Measurements from ENCODE around the gene ZNF428.
"Not testable (repeated sequence)": the region's sequence is repeated elsewhere in the genome, so short reads cannot be mapped to it uniquely, and the experiment has no call there.

The ZNF428 gene

GRCh38 chr19:43591904-43592772 lies 27.3 kb downstream of the ZNF428 start:
- DNase-seq, result no peak

DNA sequence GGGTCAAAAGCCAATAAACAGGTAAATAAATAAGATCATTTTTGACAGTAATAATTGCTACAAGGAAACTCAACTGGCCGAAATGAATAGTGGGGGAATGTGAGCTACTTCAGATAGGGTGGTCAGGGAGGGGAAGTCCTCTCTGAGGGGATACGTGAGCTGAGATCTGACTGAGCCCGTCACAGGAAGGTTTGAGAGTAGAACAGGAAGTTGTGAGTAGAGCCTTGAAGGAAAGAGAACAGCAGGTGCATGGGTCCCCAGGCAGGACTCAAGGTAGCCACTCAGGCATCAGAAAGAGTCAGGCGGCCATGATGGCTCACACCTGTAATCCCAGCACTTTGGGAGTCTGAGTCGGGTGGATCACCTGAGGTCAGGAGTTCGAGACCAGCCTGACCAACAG lies 29.8 kb downstream of the ZNF428 start:
- DNase-seq, result no peak

DNA sequence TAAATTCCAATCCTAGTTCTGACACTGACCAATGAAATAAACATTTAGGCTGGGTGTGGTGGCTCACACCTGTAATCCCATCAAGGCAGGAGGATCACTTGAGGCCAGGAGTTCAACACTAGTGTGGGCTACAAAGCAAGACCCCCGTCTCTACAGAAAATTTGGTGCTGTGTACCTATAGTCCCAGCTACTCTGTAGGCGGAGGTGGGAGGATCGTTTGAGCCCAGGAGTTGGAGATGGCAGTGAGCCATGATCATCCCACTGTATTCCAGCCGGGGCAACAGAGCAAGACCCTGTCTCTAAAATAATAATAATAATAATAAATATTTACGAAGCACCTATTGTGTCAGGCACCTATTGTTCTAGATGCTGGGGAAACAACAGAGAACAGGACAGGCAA lies 30.2 kb downstream of the ZNF428 start:
- no peak for DNase-seq

GRCh38 chr19:43587029-43587428 lies 32.4 kb downstream of the ZNF428 start:
- not testable (repeated sequence) for DNase-seq

- DNase-seq, result no peak
These were observed 33.1 kb downstream of the ZNF428 start for GRCh38 chr19:43586346-43586745.

DNA sequence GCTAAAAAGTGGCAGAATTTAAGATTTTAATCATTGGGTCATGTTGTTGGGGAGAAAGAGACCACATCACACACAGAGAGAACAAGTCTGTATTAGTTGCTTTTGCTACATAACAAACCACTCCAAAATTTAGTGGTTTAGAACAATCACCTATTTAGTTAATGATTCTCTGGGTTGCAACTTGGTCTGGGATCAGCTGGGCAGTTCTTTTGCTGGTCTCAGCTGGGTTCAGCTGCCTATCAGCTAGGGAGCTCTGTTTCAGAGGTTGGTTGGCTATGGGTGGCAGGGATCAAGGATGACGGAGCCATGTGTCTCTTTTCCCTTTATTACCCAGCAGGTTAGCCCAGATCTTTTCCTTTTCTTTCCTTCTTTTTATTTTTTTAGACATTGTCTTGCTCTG lies 34.9 kb downstream of the ZNF428 start:
- DNase-seq, result no peak

DNA sequence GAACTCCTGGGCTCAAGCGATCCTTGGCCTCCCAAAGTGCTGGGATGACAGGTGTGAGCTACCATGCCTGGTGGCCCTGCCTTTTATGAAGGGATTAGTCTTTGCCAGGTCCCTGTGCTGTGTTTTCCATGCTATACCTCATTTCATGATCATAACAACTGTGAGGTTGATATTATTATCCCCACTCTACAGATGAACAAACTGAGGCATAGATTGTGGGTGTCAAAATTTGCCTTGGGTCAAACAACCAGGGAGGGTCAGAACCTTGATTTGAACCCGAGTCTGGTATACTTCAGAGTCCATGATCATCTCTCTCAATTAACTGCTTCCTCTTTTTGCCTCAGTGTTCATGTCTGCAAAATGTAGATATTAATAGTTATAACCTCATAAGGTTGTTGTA lies 36.9 kb downstream of the ZNF428 start:
- no peak for DNase-seq

- DNase-seq, result no peak
These were observed 38.0 kb downstream of the ZNF428 start for GRCh38 chr19:43581467-43581866.

- DNase-seq, result no peak
These were observed 40.6 kb downstream of the ZNF428 start for GRCh38 chr19:43578787-43579186.

DNA sequence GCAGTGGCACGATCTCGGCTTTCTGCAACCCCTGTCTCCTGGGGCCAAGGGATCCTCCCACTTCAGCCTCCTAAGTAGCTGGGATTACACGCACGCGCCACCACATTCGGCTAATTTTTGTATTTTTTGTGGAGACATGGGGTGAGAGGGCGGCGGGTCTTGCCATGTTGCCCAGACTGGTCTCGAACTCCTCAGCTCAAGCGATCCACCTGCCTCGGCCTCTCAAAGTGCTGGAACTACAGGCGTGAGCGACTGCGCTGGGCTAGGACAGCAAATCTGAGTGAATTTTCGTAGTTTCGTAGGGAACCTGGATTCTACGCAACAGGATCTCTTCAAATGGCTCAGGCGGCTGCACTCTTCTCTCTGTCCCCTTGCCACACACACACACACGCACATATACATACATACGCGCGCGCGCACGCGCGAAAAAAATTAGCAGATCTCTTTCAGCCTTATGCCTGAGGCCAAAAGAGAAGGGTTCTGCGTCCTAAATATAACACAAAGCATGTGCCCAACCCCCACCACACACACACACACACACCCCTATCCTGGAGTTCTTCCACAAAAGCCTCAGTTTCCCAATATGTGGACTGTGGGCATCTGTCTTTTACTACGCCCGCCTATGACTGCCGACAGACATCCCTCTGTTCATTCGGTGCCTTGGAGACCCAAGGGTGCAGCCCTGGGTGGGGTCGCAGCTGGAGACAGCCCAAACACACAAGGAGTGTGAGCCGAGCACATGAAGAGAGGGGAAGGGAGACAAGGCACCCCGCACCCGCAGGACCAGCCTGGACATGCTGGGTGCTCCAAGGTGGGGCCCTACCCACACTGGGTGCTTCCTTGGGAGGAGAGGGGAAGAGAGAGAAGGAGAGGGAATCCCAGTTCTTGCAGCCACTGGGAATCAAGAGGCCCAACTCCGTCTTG lies 43.2 kb downstream of the ZNF428 start:
- no peak for DNase-seq

- DNase-seq, result peak; percentile 95 to 99 (median 97)
These were observed 44.1 kb downstream of the ZNF428 start, which contains the start of the genes PINLYP and XRCC1 for GRCh38 chr19:43575156-43575950. TSS of gene PINLYP (plus strand) at chr19:43575801. CDS start at chr19:43577192, 1,391 bp downstream. TSS of gene XRCC1 (minus strand) at chr19:43575527. CDS start at chr19:43575458, 69 bp downstream.

DNA sequence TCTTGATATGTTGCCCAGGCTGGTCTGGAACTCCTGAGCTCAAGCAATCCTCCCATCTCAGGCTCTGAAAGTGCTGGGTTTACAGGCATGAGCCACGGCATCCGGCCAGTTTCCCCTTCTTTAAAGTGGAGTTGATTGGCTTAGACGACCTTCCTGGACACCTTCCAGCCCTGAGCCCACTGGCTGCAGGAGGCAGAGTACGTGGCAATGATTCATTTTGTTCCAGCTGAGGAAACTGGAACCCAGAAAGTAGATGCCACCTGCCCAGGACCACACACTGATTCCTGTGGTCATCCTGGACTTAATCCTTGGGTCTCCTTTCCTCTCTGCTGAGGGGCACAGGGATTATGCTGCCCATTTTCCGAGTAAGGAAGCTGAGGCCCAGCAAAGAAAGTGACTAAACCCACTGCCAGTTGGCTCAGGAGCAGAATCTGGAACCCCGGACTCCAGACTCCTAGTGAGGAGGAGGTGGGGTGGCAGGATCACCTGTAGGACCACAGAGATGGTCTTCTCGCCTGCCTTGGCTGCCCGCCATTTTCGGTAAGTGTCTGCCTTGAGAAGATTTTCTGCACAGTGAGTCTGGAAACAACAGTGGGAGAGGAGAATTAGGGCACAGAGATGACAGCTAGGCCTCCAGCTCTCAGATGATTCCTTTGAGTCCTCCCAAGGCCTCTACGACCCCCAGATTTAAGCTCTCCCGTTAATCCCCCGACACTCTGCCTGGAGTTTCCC lies 44.8 kb downstream of the ZNF428 start:
- no peak for DNase-seq

DNA sequence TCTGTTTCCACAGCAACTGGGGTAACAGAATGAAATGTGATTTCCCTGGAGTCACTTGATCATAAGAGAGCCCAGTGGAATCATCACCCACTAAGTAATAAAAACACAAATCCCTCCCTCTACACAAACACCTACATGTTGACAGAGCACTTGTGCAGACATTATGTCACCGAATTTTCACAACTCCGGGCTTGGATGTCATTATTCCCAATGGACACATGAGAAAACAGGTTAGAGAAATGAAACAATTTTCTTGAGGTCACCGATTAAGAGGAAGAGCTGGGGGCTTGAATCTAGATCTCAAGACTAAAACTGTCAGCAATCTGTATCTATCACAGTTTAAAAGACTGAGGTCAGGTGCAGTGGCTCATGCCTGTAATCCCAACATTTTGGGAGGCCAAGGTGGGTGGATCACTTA lies 47.2 kb downstream of the ZNF428 start:
- DNase-seq, result no peak

GRCh38 chr19:43570174-43570791 lies 49.1 kb downstream of the ZNF428 start:
- DNase-seq, result no peak

DNA sequence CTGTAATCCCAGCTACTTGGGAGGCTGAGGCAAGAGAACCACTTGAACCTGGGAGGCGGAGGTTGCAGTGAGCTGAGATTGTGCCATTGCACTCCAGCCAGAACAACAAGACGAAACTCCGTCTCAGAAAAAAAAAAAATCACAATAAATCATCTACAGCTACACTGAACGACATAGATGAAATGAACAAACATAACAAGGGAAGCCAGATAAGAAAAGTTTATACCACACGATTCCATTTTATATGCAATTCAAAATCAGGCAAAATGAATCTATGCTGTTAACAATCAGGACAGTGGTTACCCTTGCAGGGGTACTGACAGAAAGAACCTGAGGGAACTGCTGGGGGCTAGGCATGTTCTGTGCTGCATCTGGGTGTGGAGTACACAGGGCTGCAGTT lies 49.8 kb downstream of the ZNF428 start:
- no peak for DNase-seq

DNA sequence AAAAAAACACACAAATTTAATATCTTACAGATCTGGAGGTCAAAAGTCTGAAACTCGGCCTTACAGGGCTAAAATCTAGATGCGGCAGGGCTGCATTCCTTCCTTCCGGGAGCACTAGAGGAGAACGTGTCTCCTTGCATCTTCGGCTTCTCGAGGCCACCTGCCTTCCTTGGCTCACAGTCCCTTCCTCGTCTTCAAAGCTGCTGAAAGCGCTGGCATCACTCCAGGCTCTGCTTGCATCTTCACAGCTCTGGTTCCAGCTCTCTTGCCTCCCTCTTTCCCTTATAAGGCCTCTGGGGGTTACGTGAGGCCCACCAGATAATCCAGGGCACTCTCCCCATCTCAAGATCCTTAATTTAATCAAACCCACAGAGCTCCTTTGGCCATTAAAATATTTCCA lies 54.6 kb downstream of the ZNF428 start:
- no peak for DNase-seq

DNA sequence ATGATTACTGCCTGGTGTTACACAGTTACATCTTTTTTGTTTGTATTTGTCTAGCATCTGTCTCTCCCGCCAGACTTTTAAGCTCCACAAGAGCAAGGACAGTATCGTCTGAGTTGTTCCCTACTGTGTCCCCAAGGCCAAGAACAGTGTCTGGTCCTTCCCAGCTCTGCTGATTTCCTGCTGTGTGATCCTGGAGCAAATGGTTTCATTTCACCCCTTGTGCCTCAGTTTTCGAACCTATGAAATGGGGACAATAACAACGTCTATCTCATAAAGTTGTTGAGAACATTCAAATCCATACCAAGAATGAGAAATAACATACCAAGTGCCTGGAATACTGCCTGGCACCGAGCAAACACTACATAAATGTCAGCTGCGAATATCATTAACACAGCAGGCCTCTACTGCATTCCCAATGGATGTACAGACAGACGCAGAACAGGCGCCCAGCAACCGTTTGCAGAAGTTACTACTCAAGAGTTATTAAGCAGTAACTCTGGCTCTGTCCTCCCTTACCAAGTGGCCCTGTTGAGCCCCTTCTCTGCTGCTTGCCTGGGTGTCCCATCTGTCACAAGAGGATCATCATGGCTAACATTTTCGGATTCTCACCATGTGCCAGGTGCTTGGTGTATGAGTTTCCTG lies 55.5 kb downstream of the ZNF428 start:
- DNase-seq, result no peak

DNA sequence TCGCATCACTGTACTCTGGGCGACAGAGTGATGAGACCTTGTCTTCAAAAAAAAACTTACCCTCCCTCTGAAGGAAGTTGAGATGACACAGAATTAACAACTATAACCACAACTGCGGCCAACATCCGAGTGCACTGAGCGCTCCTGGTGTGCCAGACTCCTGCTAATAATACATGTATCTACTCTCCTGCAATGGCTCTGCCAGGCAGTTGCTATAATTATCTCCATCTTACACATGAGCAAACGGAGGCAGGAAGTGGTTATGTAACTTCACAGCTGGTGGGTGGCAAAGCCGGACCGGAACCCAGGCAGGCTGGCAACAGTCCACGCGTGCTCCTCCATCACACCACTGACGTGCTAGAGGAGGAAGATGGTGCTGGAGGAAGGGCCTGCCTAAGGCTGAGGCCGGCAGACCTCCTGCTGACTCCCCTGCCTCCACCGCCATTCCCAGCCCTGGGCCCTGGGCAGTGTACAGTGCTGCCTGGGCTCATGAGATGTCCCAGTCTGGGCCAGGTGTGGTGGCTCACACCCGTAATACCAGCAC lies 56.7 kb downstream of the ZNF428 start:
- DNase-seq, result peak; percentile 49 to 94 (median 66)

DNA sequence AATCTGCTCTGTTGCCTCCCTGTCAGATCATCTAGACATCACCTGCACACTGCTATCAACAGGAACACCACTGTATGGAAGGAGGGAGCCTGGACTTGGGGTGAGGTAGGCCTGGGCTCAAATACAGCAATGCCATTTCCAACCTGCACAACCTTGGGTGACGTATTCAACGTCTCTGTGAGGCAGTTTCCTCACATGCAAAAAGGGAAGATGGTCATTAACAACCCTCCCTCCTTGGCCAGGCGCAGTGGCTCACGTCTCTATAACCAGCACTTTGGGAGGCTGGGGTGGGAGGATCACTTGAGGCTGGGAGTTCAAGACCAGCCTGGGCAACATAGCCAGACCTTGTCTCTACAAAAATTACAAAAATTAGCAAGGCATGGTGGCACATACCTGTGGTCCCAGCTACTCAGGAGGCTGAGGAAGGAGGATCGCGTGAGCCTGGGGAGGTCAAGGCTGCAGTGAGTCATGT lies 57.2 kb downstream of the ZNF428 start:
- DNase-seq, result peak in 1 of 5 donors; percentile 7

All from T-helper 1 cell (primary cell).